Prostate gland (tissue), 2 donors: ENCODE measurements around the gene GPR35.

Source experiments
- CTCF ChIP-seq, 4 experiments: fragments of 200-600 bp in 2 of 4; fragments of 450-650 bp in 2 of 4; sonication (generic) in 2 of 4; IDR thresholded peaks; 1 replicate in 3 of 4; 2 replicates in 1 of 4; pipeline ENCODE4 v1.5.1; 2016 to 2019; ENCODE audit warnings: antibody characterized with exemption in 4 of 4, mild to moderate bottlenecking in 2 of 4, moderate library complexity in 2 of 4
- POLR2A ChIP-seq: fragments of 450-650 bp; IDR thresholded peaks from one replicate; pipeline ENCODE4 v1.6.1; 2016; ENCODE audit warnings: antibody characterized with exemption, mild to moderate bottlenecking
- POLR2AphosphoS5 ChIP-seq: sonication (generic); formaldehyde crosslinking; IDR thresholded peaks from one replicate; pipeline ENCODE4 v1.6.1; 2017; ENCODE audit warnings: antibody characterized with exemption

- TF ChIP-seq CTCF (IDR thresholded peaks at IDR 0.05) (no peak), POLR2A (no peak), POLR2AphosphoS5 (no peak)
These were observed 47.8 kb upstream of the GPR35 start for GRCh38 chr2:240577281-240578109.
